ENCODE measurements around the gene NIPBL. TPM values are rescaled to one million over a fixed set of nuclear protein-coding genes. Genes with fewer than 3 reads are reported as not detected.

Gene NIPBL
- total and polyA plus RNA-seq, 2 of the 8 experiments (the other 6 are each of a cell fraction or from before 2014, with no cell fraction given) = 21.1 to 53.5 TPM

DNA sequence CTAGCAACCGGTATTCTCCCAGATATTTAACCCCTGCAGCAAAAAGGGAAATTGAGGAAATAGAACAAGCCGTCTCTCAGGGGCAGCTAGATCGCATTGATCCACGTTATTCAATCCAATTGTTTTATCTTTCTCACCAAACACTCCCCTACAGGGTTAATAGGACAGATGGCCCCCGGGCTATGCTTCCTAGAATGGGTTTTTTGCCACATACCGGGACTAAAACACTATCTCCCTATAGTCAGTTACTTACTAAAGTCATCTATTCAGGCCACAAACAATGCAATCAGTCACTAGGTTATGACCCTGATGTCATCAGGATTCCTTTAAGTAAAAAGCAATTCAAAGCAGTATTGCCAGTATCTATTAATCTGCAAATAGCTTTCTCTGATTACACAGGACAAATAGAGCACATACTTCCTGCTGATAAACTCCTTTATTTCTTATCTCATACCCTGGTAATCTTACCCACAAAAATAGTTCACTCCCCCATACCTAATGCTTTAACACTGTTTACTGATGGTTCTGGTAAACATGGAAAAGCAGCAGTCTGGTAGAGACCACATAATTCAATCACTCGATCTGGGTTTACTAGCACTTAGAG, 213.7 kb downstream of the NIPBL start:
- peaks cover 12 to 24% (median 19%) of the 10 kb centered on the region in 4 experiments; a peak in 6 of 7 replicates for H3K27me3 ChIP-seq (replicated peaks in 1 of 4; ENCODE audit: control insufficient read depth in 3 of 4, extremely low read depth in 1 of 4, insufficient read depth in 3 of 4, low read length in 3 of 4)
- no peak overlapping the region for H2BK12ac ChIP-seq (ENCODE audit: low read depth, low read length)
- H3K79me1 ChIP-seq (ENCODE audit: low read depth, low read length) = no peaks in the 10 kb centered on the region
- no peaks in the 10 kb centered on the region for H3K9me3 ChIP-seq (ENCODE audit: insufficient read depth in 2 of 2, low read depth in 1 of 2, low read length in 1 of 2)
- H4K91ac ChIP-seq (replicated peaks; ENCODE audit: insufficient read length, low read length) = no peak overlapping the region
- H3K79me2 ChIP-seq (ENCODE audit: control insufficient read depth in 1 of 2, insufficient read depth in 2 of 2, low read length in 2 of 2) = no peaks in the 10 kb centered on the region
- no peak overlapping the region for H3K4me2 ChIP-seq (ENCODE audit: insufficient read depth in 1 of 2, low read depth in 2 of 2, low read length in 2 of 2)
- no peak for TF ChIP-seq HDAC2 (IDR thresholded peaks at IDR 0.05; ENCODE audit: borderline replicate concordance in 1 of 2, low read depth in 2 of 2, low read length in 2 of 2)
- no peak for TF ChIP-seq RNF2 (IDR thresholded peaks at IDR 0.05; ENCODE audit: borderline replicate concordance, low read depth, low read length, missing control alignments, poor library complexity, severe bottlenecking)
- no peak overlapping the region for H3K4ac ChIP-seq (replicated peaks; ENCODE audit: insufficient read length, low read depth, low read length)
- H2BK5ac ChIP-seq (ENCODE audit: low read depth, low read length) = no peak overlapping the region
- H3K23ac ChIP-seq (ENCODE audit: insufficient read length) = no peak overlapping the region
- no peak overlapping the region for H3K18ac ChIP-seq (ENCODE audit: extremely low read depth, low read length)
- H2AFZ ChIP-seq (ENCODE audit: low read length) = no peak overlapping the region
- no peak overlapping the region for H2AK5ac ChIP-seq (ENCODE audit: low read depth, low read length)
- H3K14ac ChIP-seq (ENCODE audit: insufficient read length) = no peak overlapping the region
- CTCF ChIA-PET (ENCODE audit: partially characterized antibody) = interaction anchor here (0.6 to 2.1 kb wide), 4 partner anchors 10 to 360 kb away, joined by 3 to 5 read pairs (median 3); no protein-coding TSS in a partner anchor
- H3K23me2 ChIP-seq (ENCODE audit: low read depth, low read length) = no peaks in the 10 kb centered on the region
- H3K9ac ChIP-seq (replicated peaks in 1 of 4; ENCODE audit: extremely low read depth in 1 of 4, low read depth in 3 of 4, low read length in 3 of 4) = no peak overlapping the region
- no peak overlapping the region for H2BK120ac ChIP-seq (replicated peaks; ENCODE audit: low read depth, low read length)
- no peaks in the 10 kb centered on the region for H3K36me3 ChIP-seq (ENCODE audit: control insufficient read depth in 2 of 4, insufficient read depth in 4 of 4, low read length in 3 of 4)
- DNase-seq (ENCODE audit: low read depth in 1 of 2, low spot score in 2 of 2) = no peak
- POLR2A ChIA-PET (ENCODE audit: partially characterized antibody) = no interaction called here
- H3K4me1 ChIP-seq (replicated peaks in 1 of 4; ENCODE audit: control insufficient read depth in 3 of 4, insufficient read depth in 4 of 4, low read length in 3 of 4) = peaks cover 0 to 10% (median 2%) of the 10 kb centered on the region in 4 experiments; a peak in 4 of 7 replicates
- FAIRE-seq = no peak
- H2BK15ac ChIP-seq (ENCODE audit: low read length) = no peak overlapping the region
- WGBS, 2 experiments (ENCODE audit: extremely low coverage in 1 of 2, insufficient coverage in 1 of 2, insufficient read length in 1 of 2, insufficient replicate concordance in 2 of 2, low coverage in 1 of 2, low lambda C conversion rate in 2 of 2, missing lambda C conversion rate in 1 of 2) = 83% methylated on average over 7 of the region's 7 CpGs; no CpG with 5 or more reads in 1 of the 2 experiments
- no peak overlapping the region for H3K27ac ChIP-seq (ENCODE audit: low read depth, low read length)
- H4K5ac ChIP-seq (ENCODE audit: insufficient read length, low read depth, low read length) = no peak overlapping the region
- no peaks in the 10 kb centered on the region for H4K20me1 ChIP-seq (replicated peaks in 1 of 2; ENCODE audit: control insufficient read depth in 1 of 2, insufficient read depth in 2 of 2, low read length in 2 of 2)
- no peak overlapping the region for H3K56ac ChIP-seq (replicated peaks; ENCODE audit: insufficient read length, low read depth, low read length)
- no peak overlapping the region for H2BK20ac ChIP-seq (ENCODE audit: low read length)
- H3K4me3 ChIP-seq (ENCODE audit: extremely low read depth in 1 of 4, insufficient read depth in 2 of 4, low read depth in 3 of 4, low read length in 4 of 4) = no peak overlapping the region
- H4K8ac ChIP-seq (ENCODE audit: extremely low read depth, insufficient read depth, low read length) = no peak overlapping the region

Data from H1 (cell line).